ENCODE results near the gene MUC22. TPM values are rescaled to one million over a fixed set of nuclear protein-coding genes. Genes with fewer than 3 reads are reported as not detected.
"Not testable (repeated sequence)": the region's sequence is repeated elsewhere in the genome, so short reads cannot be mapped to it uniquely, and the experiment has no call there.

Gene MUC22
- total RNA-seq, 1 donor from 2014 or later, result not detected

- intact Hi-C loops (cut with DNase I), result no loop called here
- DNase-seq (ENCODE audit: low spot score), result no peak
These were observed 22.8 kb downstream of the MUC22 start for GRCh38 chr6:31033075-31033474.

GRCh38 chr6:31035862-31036497 lies 25.7 kb downstream of the MUC22 start:
- no peak for DNase-seq (ENCODE audit: low spot score)
- intact Hi-C loops (cut with DNase I), result no loop called here

- intact Hi-C loops (cut with DNase I), result no loop called here
- DNase-seq (ENCODE audit: low spot score), result no peak
These were observed 26.9 kb downstream of the MUC22 start for GRCh38 chr6:31037169-31037568.

GRCh38 chr6:31037682-31038081 lies 27.4 kb downstream of the MUC22 start:
- DNase-seq (ENCODE audit: low spot score), result no peak
- intact Hi-C loops (cut with DNase I), result no loop called here

- intact Hi-C loops (cut with DNase I), result no loop called here
- DNase-seq (ENCODE audit: low spot score), result no peak
These were observed 28.3 kb downstream of the MUC22 start for GRCh38 chr6:31038559-31038958.

- intact Hi-C loops (cut with DNase I), result no loop called here
- DNase-seq (ENCODE audit: low spot score), result no peak
These were observed 30.5 kb downstream of the MUC22 start for GRCh38 chr6:31040801-31041200.

- intact Hi-C loops (cut with DNase I), result no loop called here
- no peak for DNase-seq (ENCODE audit: low spot score)
These were observed 31.2 kb downstream of the MUC22 start for GRCh38 chr6:31041372-31041974.

GRCh38 chr6:31042806-31043205 lies 32.5 kb downstream of the MUC22 start:
- no peak for DNase-seq (ENCODE audit: low spot score)
- intact Hi-C loops (cut with DNase I), result loop anchor here (1.0 kb wide), 1 partner anchor 128 kb away; no protein-coding TSS in a partner anchor

GRCh38 chr6:31048099-31048498 lies 37.8 kb downstream of the MUC22 start:
- intact Hi-C loops (cut with DNase I), result no loop called here
- DNase-seq (ENCODE audit: low spot score), result no peak

GRCh38 chr6:31049518-31049917 lies 39.2 kb downstream of the MUC22 start:
- DNase-seq (ENCODE audit: low spot score), result no peak
- intact Hi-C loops (cut with DNase I), result no loop called here

GRCh38 chr6:31053187-31053586 lies 42.9 kb downstream of the MUC22 start:
- intact Hi-C loops (cut with DNase I); DNase-seq (ENCODE audit: low spot score): not testable (repeated sequence)

GRCh38 chr6:31053873-31054272 lies 43.6 kb downstream of the MUC22 start:
- intact Hi-C loops (cut with DNase I), result no loop called here
- DNase-seq (ENCODE audit: low spot score), result no peak

- DNase-seq (ENCODE audit: low spot score), result no peak
- intact Hi-C loops (cut with DNase I), result no loop called here
These were observed 45.2 kb downstream of the MUC22 start for GRCh38 chr6:31055441-31055840.

- intact Hi-C loops (cut with DNase I), result no loop called here
- DNase-seq (ENCODE audit: low spot score), result no peak
These were observed 47.2 kb downstream of the MUC22 start for GRCh38 chr6:31057426-31058003.

GRCh38 chr6:31058128-31058894 lies 48.0 kb downstream of the MUC22 start:
- intact Hi-C loops (cut with DNase I), result no loop called here

GRCh38 chr6:31060145-31060544 lies 49.9 kb downstream of the MUC22 start:
- intact Hi-C loops (cut with DNase I), result no loop called here
- no peak for DNase-seq (ENCODE audit: low spot score)

More at GRCh38 chr6:31058128-31058894, 48.0 kb downstream of the MUC22 start:
- DNase-seq (ENCODE audit: low spot score), result no peak

GRCh38 chr6:31063906-31064435 lies 53.7 kb downstream of the MUC22 start:
- intact Hi-C loops (cut with DNase I), result no loop called here
- no peak for DNase-seq (ENCODE audit: low spot score)

- intact Hi-C loops (cut with DNase I), result no loop called here
- DNase-seq (ENCODE audit: low spot score), result no peak
These were observed 55.3 kb downstream of the MUC22 start for GRCh38 chr6:31065556-31065955.

GRCh38 chr6:31067028-31067427 lies 56.8 kb downstream of the MUC22 start:
- intact Hi-C loops (cut with DNase I); DNase-seq (ENCODE audit: low spot score): not testable (repeated sequence)

All from cardiac septum (tissue), 1 donor.